ENCODE data around the gene LRRFIP1.

The LRRFIP1 gene

GRCh38 chr2:237631801-237632585, 4.6 kb downstream of the LRRFIP1 start:
- no peak for TF ChIP-seq REST (IDR thresholded peaks at IDR 0.05; ENCODE audit: insufficient read depth in 1 of 2, low read depth in 2 of 2, low read length in 2 of 2)
- no peak for TF ChIP-seq POLR2AphosphoS5 (IDR thresholded peaks at IDR 0.05; ENCODE audit: low read depth, low read length)
- no peak for TF ChIP-seq TAF1 (IDR thresholded peaks at IDR 0.05; ENCODE audit: borderline replicate concordance, insufficient read depth, low read length)
- TF ChIP-seq SIN3A (IDR thresholded peaks at IDR 0.05; ENCODE audit: borderline replicate concordance, insufficient read depth, low read length) = no peak
- no peak for TF ChIP-seq FOXP2 (optimal IDR thresholded peaks at IDR 0.05; ENCODE audit: borderline replicate concordance, extremely low read depth, extremely low read length, insufficient read depth)

DNA sequence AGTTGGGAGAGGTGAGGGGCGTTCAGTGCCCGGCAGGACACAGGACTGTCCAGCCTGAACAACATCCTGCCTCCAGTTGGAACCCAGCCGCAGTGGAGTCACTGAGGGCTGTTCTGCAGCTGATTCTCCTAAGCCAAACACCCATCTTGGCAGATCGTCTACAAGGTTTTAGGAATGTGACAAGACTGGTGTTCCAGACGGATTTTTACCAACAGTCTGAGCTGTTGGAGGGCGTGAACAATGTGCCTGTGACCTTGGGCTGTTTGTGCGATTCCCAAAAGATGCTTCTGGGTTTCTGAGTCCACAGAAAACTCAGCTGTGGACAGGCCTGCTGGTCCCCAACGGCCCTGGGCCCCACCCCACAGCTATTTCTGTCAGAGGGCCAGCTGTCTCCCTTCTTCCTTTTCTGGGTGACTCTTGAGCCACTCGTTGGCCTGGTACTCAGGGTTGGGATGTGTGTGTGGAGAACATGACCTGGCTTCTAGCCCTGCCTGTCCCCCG, 5.7 kb downstream of the LRRFIP1 start:
- TF ChIP-seq POLR2AphosphoS5 (IDR thresholded peaks at IDR 0.05; ENCODE audit: low read depth, low read length) = no peak
- no peak for TF ChIP-seq SIN3A (IDR thresholded peaks at IDR 0.05; ENCODE audit: borderline replicate concordance, insufficient read depth, low read length)
- TF ChIP-seq REST (IDR thresholded peaks at IDR 0.05; ENCODE audit: insufficient read depth in 1 of 2, low read depth in 2 of 2, low read length in 2 of 2) = no peak

DNA sequence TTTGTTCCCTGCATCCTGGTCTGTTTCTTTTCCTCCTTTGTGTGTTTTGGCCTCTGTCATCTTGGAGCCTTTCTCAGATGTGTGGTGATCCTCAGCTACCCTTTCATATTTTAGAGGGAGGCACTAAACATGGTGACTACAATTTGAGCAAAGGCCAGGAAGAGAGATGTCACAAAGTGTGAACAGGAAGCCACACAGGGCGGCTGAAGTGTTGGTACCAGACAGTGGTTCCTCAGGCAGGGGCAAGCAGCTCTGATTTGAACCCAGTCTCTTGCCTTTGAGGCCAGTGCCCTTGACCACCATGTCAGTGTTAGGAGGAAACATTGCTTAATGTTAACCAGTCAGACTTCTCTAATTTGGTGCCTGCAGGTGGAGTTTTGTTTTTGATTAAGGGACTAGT, 9.2 kb downstream of the LRRFIP1 start:
- TF ChIP-seq TAF1 (IDR thresholded peaks at IDR 0.05; ENCODE audit: borderline replicate concordance, insufficient read depth, low read length) (no peak), FOXP2 (optimal IDR thresholded peaks at IDR 0.05; ENCODE audit: borderline replicate concordance, extremely low read depth, extremely low read length, insufficient read depth) (no peak), SIN3A (IDR thresholded peaks at IDR 0.05; ENCODE audit: borderline replicate concordance, insufficient read depth, low read length) (no peak), POLR2AphosphoS5 (IDR thresholded peaks at IDR 0.05; ENCODE audit: low read depth, low read length) (no peak), REST (IDR thresholded peaks at IDR 0.05; ENCODE audit: insufficient read depth in 1 of 2, low read depth in 2 of 2, low read length in 2 of 2) (no peak)

- TF ChIP-seq TAF1 (IDR thresholded peaks at IDR 0.05; ENCODE audit: borderline replicate concordance, insufficient read depth, low read length) = no peak
- TF ChIP-seq POLR2AphosphoS5 (IDR thresholded peaks at IDR 0.05; ENCODE audit: low read depth, low read length) = no peak
- TF ChIP-seq SIN3A (IDR thresholded peaks at IDR 0.05; ENCODE audit: borderline replicate concordance, insufficient read depth, low read length) = no peak
- no peak for TF ChIP-seq FOXP2 (optimal IDR thresholded peaks at IDR 0.05; ENCODE audit: borderline replicate concordance, extremely low read depth, extremely low read length, insufficient read depth)
- no peak for TF ChIP-seq REST (IDR thresholded peaks at IDR 0.05; ENCODE audit: insufficient read depth in 1 of 2, low read depth in 2 of 2, low read length in 2 of 2)
Measured at GRCh38 chr2:237637429-237638135, 10.2 kb downstream of the LRRFIP1 start.
